DOHH2 (cell line): ENCODE data around the gene TRRAP.

Experiments used
- H3F3A ChIP-seq: fragments of 200-600 bp; sonication (generic), shearing (Covaris generic); 2 replicates; pipeline ENCODE4 v1.6.0; 2016; ENCODE audit warnings: antibody characterized with exemption, mild to moderate bottlenecking; ENCODE audit not compliant: control insufficient read depth, insufficient read depth
- H3K27ac ChIP-seq: fragments of 200-600 bp; sonication (generic); 2 replicates; pipeline ENCODE4 v1.5.1; 2014; ENCODE audit warnings: low read depth, mild to moderate bottlenecking, low read length, moderate library complexity
- H3K27me3 ChIP-seq: fragments of 200-600 bp; sonication (generic); 2 replicates; pipeline ENCODE4 v1.6.1; 2014; ENCODE audit warnings: mild to moderate bottlenecking, low read length, mixed read lengths; ENCODE audit not compliant: control insufficient read depth
- H3K36me3 ChIP-seq: fragments of 200-600 bp; sonication (generic); 2 replicates; pipeline ENCODE4 v1.6.1; 2014; ENCODE audit warnings: mild to moderate bottlenecking, low read length, moderate library complexity, mixed read lengths; ENCODE audit not compliant: control insufficient read depth
- H3K4me1 ChIP-seq: fragments of 200-600 bp; sonication (generic); 2 replicates; pipeline ENCODE4 v1.6.1; 2014; ENCODE audit warnings: mild to moderate bottlenecking, low read length, mixed read lengths; ENCODE audit not compliant: control insufficient read depth
- H3K4me2 ChIP-seq: fragments of 200-600 bp; sonication (generic); 2 replicates; pipeline ENCODE4 v1.6.0; 2014; ENCODE audit warnings: mild to moderate bottlenecking, low read length, moderate library complexity
- H3K4me3 ChIP-seq: fragments of 200-600 bp; sonication (generic); 2 replicates; pipeline ENCODE4 v1.5.1; 2014; ENCODE audit warnings: mild to moderate bottlenecking, low read length, mixed read lengths
- H3K79me2 ChIP-seq: fragments of 200-600 bp; sonication (generic); 2 replicates; pipeline ENCODE4 v1.6.1; 2014; ENCODE audit warnings: mild to moderate bottlenecking, low read length, mixed read lengths; ENCODE audit not compliant: control insufficient read depth
- H3K9me2 ChIP-seq: fragments of 200-600 bp; sonication (generic); replicated peaks from 2 replicates; pipeline ENCODE4 v1.6.1; 2014; ENCODE audit warnings: mild to moderate bottlenecking, low read length, mixed read lengths; ENCODE audit not compliant: control insufficient read depth
- H3K9me3 ChIP-seq: fragments of 200-600 bp; sonication (generic); 2 replicates; pipeline ENCODE4 v1.6.1; 2014; ENCODE audit warnings: antibody characterized with exemption, low read length, mixed read lengths; ENCODE audit not compliant: control insufficient read depth, insufficient read depth
- H4K20me1 ChIP-seq: fragments of 200-600 bp; sonication (generic); 2 replicates; pipeline ENCODE4 v1.6.0; 2014; ENCODE audit warnings: low read depth, mild to moderate bottlenecking, antibody characterized with exemption, low read length, moderate library complexity; ENCODE audit not compliant: control insufficient read depth, insufficient read depth
- EZH2phosphoT487 ChIP-seq: fragments of 200-600 bp; sonication (generic); IDR thresholded peaks from 2 replicates; pipeline ENCODE4 v1.6.1; 2017; ENCODE audit warnings: borderline replicate concordance, mild to moderate bottlenecking, antibody characterized with exemption, low read length, moderate library complexity, mixed read lengths
- TF ChIP-seq, protein P1 (sequence below): fragments of 200-600 bp; sonication (generic); IDR thresholded peaks from one replicate; pipeline ENCODE4 v1.5.1; 2014; ENCODE audit warnings: antibody characterized with exemption, mild to moderate bottlenecking, low read depth, low read length; ENCODE audit not compliant: poor library complexity, severe bottlenecking

TRRAP gene

DNA sequence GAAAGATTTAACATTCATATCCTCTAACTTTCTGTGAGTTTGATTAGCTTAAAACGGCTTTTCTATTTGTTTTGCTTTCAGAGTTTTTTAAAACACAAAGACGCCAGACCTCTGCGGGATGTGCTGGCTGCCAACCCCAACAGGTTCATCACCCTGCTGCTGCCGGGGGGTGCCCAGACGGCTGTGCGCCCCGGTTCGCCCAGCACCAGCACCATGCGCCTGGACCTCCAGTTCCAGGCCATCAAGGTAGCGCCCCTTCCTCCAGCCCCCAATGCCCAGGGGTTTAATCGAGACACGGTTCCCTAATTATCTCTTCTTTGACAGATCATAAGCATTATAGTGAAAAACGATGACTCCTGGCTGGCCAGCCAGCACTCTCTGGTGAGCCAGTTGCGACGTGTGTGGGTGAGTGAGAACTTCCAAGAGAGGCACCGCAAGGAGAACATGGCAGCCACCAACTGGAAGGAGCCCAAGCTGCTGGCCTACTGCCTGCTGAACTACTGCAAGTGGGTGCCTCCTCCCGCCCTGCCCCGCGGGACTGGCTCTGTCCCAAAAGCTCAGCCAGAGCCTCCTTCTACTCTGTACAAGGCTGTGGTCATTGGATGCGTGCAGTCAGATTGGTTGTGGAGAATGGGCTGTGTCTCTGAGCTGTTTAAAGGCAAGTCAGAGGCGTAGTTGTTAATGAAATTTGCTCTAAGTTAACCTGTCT is 71.2 kb downstream of the TRRAP start:
- H3K9me3 ChIP-seq, result no peaks in the 10 kb centered on the region
- no peak overlapping the region for H3K27ac ChIP-seq
- H3K4me2 ChIP-seq, result no peak overlapping the region
- peaks cover 97% of the 10 kb centered on the region for H3K36me3 ChIP-seq
- H3K27me3 ChIP-seq, result no peaks in the 10 kb centered on the region
- H3K9me2 ChIP-seq, result no peaks in the 10 kb centered on the region
- H3F3A ChIP-seq, result no peaks in the 10 kb centered on the region
- TF ChIP-seq EZH2phosphoT487, result no peak
- TF ChIP-seq, protein P1, sequence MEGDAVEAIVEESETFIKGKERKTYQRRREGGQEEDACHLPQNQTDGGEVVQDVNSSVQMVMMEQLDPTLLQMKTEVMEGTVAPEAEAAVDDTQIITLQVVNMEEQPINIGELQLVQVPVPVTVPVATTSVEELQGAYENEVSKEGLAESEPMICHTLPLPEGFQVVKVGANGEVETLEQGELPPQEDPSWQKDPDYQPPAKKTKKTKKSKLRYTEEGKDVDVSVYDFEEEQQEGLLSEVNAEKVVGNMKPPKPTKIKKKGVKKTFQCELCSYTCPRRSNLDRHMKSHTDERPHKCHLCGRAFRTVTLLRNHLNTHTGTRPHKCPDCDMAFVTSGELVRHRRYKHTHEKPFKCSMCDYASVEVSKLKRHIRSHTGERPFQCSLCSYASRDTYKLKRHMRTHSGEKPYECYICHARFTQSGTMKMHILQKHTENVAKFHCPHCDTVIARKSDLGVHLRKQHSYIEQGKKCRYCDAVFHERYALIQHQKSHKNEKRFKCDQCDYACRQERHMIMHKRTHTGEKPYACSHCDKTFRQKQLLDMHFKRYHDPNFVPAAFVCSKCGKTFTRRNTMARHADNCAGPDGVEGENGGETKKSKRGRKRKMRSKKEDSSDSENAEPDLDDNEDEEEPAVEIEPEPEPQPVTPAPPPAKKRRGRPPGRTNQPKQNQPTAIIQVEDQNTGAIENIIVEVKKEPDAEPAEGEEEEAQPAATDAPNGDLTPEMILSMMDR, result no peak
- 0 out of 2 replicates have a peak, but pooled peaks cover 6% of the 10 kb centered on the region for H4K20me1 ChIP-seq
- H3K79me2 ChIP-seq, result peaks cover 13% of the 10 kb centered on the region
- no peak overlapping the region for H3K4me3 ChIP-seq
- no peaks in the 10 kb centered on the region for H3K4me1 ChIP-seq

DNA sequence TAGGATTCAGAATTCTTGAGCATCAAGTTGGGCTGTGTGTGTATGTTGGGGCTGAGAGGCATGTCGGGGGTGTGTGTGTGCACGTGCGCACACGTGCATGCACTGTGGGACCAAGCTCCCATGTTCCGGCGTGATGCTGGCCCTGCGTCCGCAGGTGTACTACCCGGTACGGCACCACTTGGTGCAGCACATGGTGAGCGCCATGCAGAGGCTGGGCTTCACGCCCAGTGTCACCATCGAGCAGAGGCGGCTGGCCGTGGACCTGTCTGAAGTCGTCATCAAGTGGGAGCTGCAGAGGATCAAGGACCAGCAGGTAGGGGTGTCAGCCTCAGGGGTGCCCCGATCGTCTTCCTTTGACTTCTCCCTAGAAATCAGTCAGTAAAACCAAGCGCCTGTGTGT is 77.7 kb downstream of the TRRAP start:
- H3K9me2 ChIP-seq, result no peaks in the 10 kb centered on the region
- no peaks in the 10 kb centered on the region for H3F3A ChIP-seq
- no peak overlapping the region for H3K4me3 ChIP-seq
- TF ChIP-seq, protein P1, result no peak
- no peak for TF ChIP-seq EZH2phosphoT487
- no peaks in the 10 kb centered on the region for H3K9me3 ChIP-seq
- no peaks in the 10 kb centered on the region for H4K20me1 ChIP-seq
- no peak overlapping the region for H3K27ac ChIP-seq
- no peaks in the 10 kb centered on the region for H3K27me3 ChIP-seq
- no peaks in the 10 kb centered on the region for H3K4me1 ChIP-seq
- peaks cover 98% of the 10 kb centered on the region for H3K36me3 ChIP-seq
- H3K4me2 ChIP-seq, result no peak overlapping the region
- H3K79me2 ChIP-seq, result no peaks in the 10 kb centered on the region

DNA sequence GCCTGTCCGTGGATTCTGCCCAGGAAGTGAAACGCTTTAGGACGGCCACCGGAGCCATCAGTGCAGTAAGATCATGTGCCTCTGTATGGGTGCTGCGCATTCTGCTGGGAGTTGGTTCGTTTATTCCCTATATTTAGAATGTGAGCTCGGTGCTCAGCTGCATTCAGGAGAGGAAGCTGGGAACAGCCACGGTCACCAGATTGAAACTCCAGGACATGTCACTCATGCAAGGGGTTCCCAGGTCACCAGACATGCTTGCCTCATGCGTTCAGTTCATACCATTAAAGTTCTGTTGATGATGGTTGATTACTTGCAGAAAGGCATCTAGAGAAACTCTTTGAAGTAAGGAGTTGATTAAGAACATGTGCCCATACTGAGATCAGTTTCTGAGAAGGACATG is 78.1 kb downstream of the TRRAP start:
- no peaks in the 10 kb centered on the region for H3K9me3 ChIP-seq
- no peaks in the 10 kb centered on the region for H3K9me2 ChIP-seq
- H3K4me2 ChIP-seq, result no peak overlapping the region
- no peaks in the 10 kb centered on the region for H3K27me3 ChIP-seq
- no peak overlapping the region for H3K27ac ChIP-seq
- peaks cover 98% of the 10 kb centered on the region for H3K36me3 ChIP-seq
- no peaks in the 10 kb centered on the region for H3K4me1 ChIP-seq
- H3K4me3 ChIP-seq, result no peak overlapping the region
- H3F3A ChIP-seq, result no peaks in the 10 kb centered on the region
- no peak for TF ChIP-seq EZH2phosphoT487
- TF ChIP-seq, protein P1, result no peak
- no peaks in the 10 kb centered on the region for H4K20me1 ChIP-seq
- no peaks in the 10 kb centered on the region for H3K79me2 ChIP-seq
